GM23338 (cell line): ENCODE results near the gene LRRC25. TPM values are rescaled to one million over a fixed set of nuclear protein-coding genes. Genes with fewer than 3 reads are reported as not detected.

ENCODE experiments used
- ATAC-seq: fragments of 200-7000 bp; cut with Tn5 transposase; 3 replicates; pipeline ENCODE4 v1.9.1; 2020
- DNase-seq: peaks from one replicate; pipeline ENCODE4 v3.0.0-alpha.2; 2015; ENCODE audit warnings: low spot score
- H2AFZ ChIP-seq: fragments of 200-600 bp; sonication (generic); 2 replicates; pipeline ENCODE4 v1.8.0; 2016; ENCODE audit warnings: antibody characterized with exemption, mild to moderate bottlenecking, moderate library complexity
- H3F3A ChIP-seq: fragments of 200-600 bp; sonication (generic); replicated peaks from 2 replicates; pipeline ENCODE4 v1.8.0; 2017; ENCODE audit warnings: antibody characterized with exemption, mixed run types, low read depth
- H3K27ac ChIP-seq: fragments of 200-600 bp; sonication (generic); 2 replicates; pipeline ENCODE4 v1.6.1; 2016; ENCODE audit warnings: low read depth
- H3K27me3 ChIP-seq: fragments of 200-600 bp; sonication (generic); 2 replicates; pipeline ENCODE4 v1.8.0; 2016; ENCODE audit warnings: mild to moderate bottlenecking, mixed run types, moderate library complexity; ENCODE audit not compliant: insufficient read depth
- H3K36me3 ChIP-seq: fragments of 200-600 bp; sonication (generic); 2 replicates; pipeline ENCODE4 v1.8.0; 2016; ENCODE audit warnings: mild to moderate bottlenecking; ENCODE audit not compliant: insufficient read depth
- H3K4me1 ChIP-seq: fragments of 200-600 bp; sonication (generic); 2 replicates; pipeline ENCODE4 v1.8.0; 2016; ENCODE audit warnings: mild to moderate bottlenecking, moderate library complexity; ENCODE audit not compliant: insufficient read depth
- H3K4me2 ChIP-seq: fragments of 200-600 bp; sonication (generic); 2 replicates; pipeline ENCODE4 v1.7.1; 2017; ENCODE audit warnings: mixed run types
- H3K4me3 ChIP-seq: fragments of 200-600 bp; sonication (generic); 2 replicates; pipeline ENCODE4 v1.6.1; 2016; ENCODE audit warnings: mixed run types
- H3K79me2 ChIP-seq: fragments of 200-600 bp; sonication (generic); replicated peaks from 2 replicates; pipeline ENCODE4 v1.8.0; 2017; ENCODE audit warnings: mild to moderate bottlenecking; ENCODE audit not compliant: insufficient read depth
- H3K9me2 ChIP-seq: fragments of 200-600 bp; sonication (generic); 2 replicates; pipeline ENCODE4 v1.8.0; 2017; ENCODE audit not compliant: insufficient read depth
- H4K20me1 ChIP-seq: fragments of 200-600 bp; sonication (generic); replicated peaks from 2 replicates; pipeline ENCODE4 v1.8.0; 2017; ENCODE audit warnings: mild to moderate bottlenecking; ENCODE audit not compliant: insufficient read depth
- H3K27ac Mint-ChIP-seq: 2 replicates; pipeline ENCODE4 v1.8.0; 2020; ENCODE audit warnings: inconsistent platforms, mild to moderate bottlenecking, moderate library complexity, mixed read lengths
- H3K27me3 Mint-ChIP-seq: 3 replicates; pipeline ENCODE4 v1.8.0; 2022; ENCODE audit warnings: low read depth, mild to moderate bottlenecking, moderate library complexity, mixed read lengths, inconsistent platforms; ENCODE audit not compliant: insufficient read depth, poor library complexity
- H3K36me3 Mint-ChIP-seq: 3 replicates; pipeline ENCODE4 v1.8.0; 2021; ENCODE audit warnings: low read depth, mild to moderate bottlenecking, inconsistent platforms, moderate library complexity, mixed read lengths
- H3K4me1 Mint-ChIP-seq: 3 replicates; pipeline ENCODE4 v1.8.0; 2020; ENCODE audit warnings: mild to moderate bottlenecking, inconsistent platforms, mixed read lengths
- H3K4me3 Mint-ChIP-seq: 3 replicates; pipeline ENCODE4 v1.8.0; 2021; ENCODE audit warnings: moderate library complexity, mild to moderate bottlenecking, inconsistent platforms, mixed read lengths
- H3K9me3 Mint-ChIP-seq: 3 replicates; pipeline ENCODE4 v1.8.0; 2020; ENCODE audit warnings: moderate library complexity, mild to moderate bottlenecking, inconsistent platforms, mixed read lengths
- CREB1 ChIP-seq: fragments of 250-450 bp; sonication (Bioruptor Pico); IDR thresholded peaks from 2 replicates; pipeline ENCODE4 v1.5.0; 2020; ENCODE audit warnings: low read depth, mild to moderate bottlenecking, moderate library complexity
- CTCF ChIP-seq, 2 experiments: fragments of 200-600 bp in 1 of 2; sonication (generic) in 1 of 2; conservative IDR thresholded peaks; 2 replicates each; pipeline versions ENCODE4 v1.5.1 to v1.6.1; 2016 to 2017; ENCODE audit warnings: antibody characterized with exemption in 2 of 2, low read depth in 2 of 2, mild to moderate bottlenecking in 2 of 2, moderate library complexity in 1 of 2
- ETS1 ChIP-seq: IDR thresholded peaks from 2 replicates; pipeline ENCODE4 v1.6.1; 2016; ENCODE audit warnings: antibody characterized with exemption
- EZH2phosphoT487 ChIP-seq: fragments of 200-600 bp; sonication (generic); IDR thresholded peaks from one replicate; pipeline ENCODE4 v1.8.1; 2018; ENCODE audit warnings: antibody characterized with exemption; ENCODE audit not compliant: unreplicated experiment
- JUNB ChIP-seq: IDR thresholded peaks from one replicate; pipeline ENCODE4 v1.6.1; 2016; ENCODE audit warnings: antibody characterized with exemption; ENCODE audit not compliant: unreplicated experiment
- NANOG ChIP-seq: IDR thresholded peaks from 2 replicates; pipeline ENCODE4 v1.6.1; 2016; ENCODE audit warnings: antibody characterized with exemption, borderline replicate concordance
- POLR2AphosphoS5 ChIP-seq: IDR thresholded peaks from 2 replicates; pipeline ENCODE4 v1.6.1; 2016; ENCODE audit warnings: antibody characterized with exemption, low read depth
- REST ChIP-seq: IDR thresholded peaks from one replicate; pipeline ENCODE4 v1.6.1; 2018; ENCODE audit warnings: antibody characterized with exemption; ENCODE audit not compliant: unreplicated experiment
- STAT1 ChIP-seq: IDR thresholded peaks from one replicate; pipeline ENCODE4 v1.6.1; 2016; ENCODE audit warnings: antibody characterized with exemption; ENCODE audit not compliant: unreplicated experiment
- ZNF114 ChIP-seq: fragments of 250-450 bp; sonication (Bioruptor Pico); IDR thresholded peaks from 2 replicates; pipeline ENCODE4 v1.5.0; 2020; ENCODE audit warnings: mild to moderate bottlenecking, moderate library complexity
- ZNF331 ChIP-seq: fragments of 250-450 bp; sonication (Bioruptor Pico); IDR thresholded peaks from 2 replicates; pipeline ENCODE4 v1.5.0; 2020; ENCODE audit warnings: low read depth, mild to moderate bottlenecking, moderate library complexity
- polyA plus RNA-seq: library from polyadenylated mRNA; unstranded; fragments of >200 nt; fragmentation: Nextera tagmentation; extraction: Ambion mirVana; gene quantifications from 2 replicates; pipeline ENCODE4 v1.2.1, GENCODE V29; 2016
- total RNA-seq: library from RNA; depleted of rRNA; stranded (reverse); fragments of >200 nt; shearing (Covaris generic); gene quantifications from 2 replicates; pipeline ENCODE4 v1.2.3, GENCODE V29; 2014

LRRC25 gene
- total and polyA plus RNA-seq, 2 experiments from 2014 or later = 0.17 to 0.24 TPM

- TF ChIP-seq NANOG (no peak), ETS1 (no peak), STAT1 (no peak), EZH2phosphoT487 (no peak), CREB1 (CRISPR knock-in tag) (no peak)
- Mint-ChIP-seq H3K27ac (no peak overlapping the region), H3K9me3 (no peaks in the 10 kb centered on the region), H3K27me3 (peaks cover 42% of the 10 kb centered on the region), H3K4me3 (peak overlapping the region; percentile 77; the same call in 1 of the 3 replicates), H3K36me3 (no peaks in the 10 kb centered on the region), H3K4me1 (peaks cover 40% of the 10 kb centered on the region)
- Histone ChIP-seq H3K36me3 (no peaks in the 10 kb centered on the region), H3K4me2 (no peak overlapping the region), H3K4me3 (no peak overlapping the region), H3K27me3 (peaks cover 39% of the 10 kb centered on the region), H3K27ac (no peak overlapping the region), H3K4me1 (peaks cover 7% of the 10 kb centered on the region; the same call in 1 of the 2 replicates), H2AFZ (no peak overlapping the region), H3F3A (peaks cover 19% of the 10 kb centered on the region), H3K79me2 (no peaks in the 10 kb centered on the region), H4K20me1 (peaks cover 6% of the 10 kb centered on the region; the same call in 1 of the 2 replicates), H3K9me2 (no peaks in the 10 kb centered on the region)
- ATAC-seq (no peak), DNase-seq (no peak)
These were observed 23.5 kb upstream of the LRRC25 start for GRCh38 chr19:18420930-18421329.

GRCh38 chr19:18419699-18420460, 22.5 kb upstream of the LRRC25 start:
- no peak overlapping the region for H2AFZ ChIP-seq

More at GRCh38 chr19:18419699-18420460, 22.5 kb upstream of the LRRC25 start:
- Histone ChIP-seq H3F3A (peaks cover 24% of the 10 kb centered on the region), H3K27me3 (peaks cover 39% of the 10 kb centered on the region), H3K79me2 (no peaks in the 10 kb centered on the region), H3K36me3 (no peaks in the 10 kb centered on the region), H3K4me3 (peak overlapping the region; percentile 73), H3K27ac (no peak overlapping the region), H3K9me2 (no peaks in the 10 kb centered on the region), H3K4me2 (peak overlapping the region; percentile 83), H4K20me1 (peaks cover 6% of the 10 kb centered on the region; the same call in 1 of the 2 replicates), H3K4me1 (peaks cover 13% of the 10 kb centered on the region)
- TF ChIP-seq ZNF331 = no peak
- no peak for TF ChIP-seq STAT1
- no peak for TF ChIP-seq REST
- TF ChIP-seq CTCF (conservative IDR thresholded peaks at IDR 0.05; ENCODE audit: low read depth in 2 of 2) = no peak
- no peak for TF ChIP-seq JUNB
- TF ChIP-seq ZNF114 = no peak
- no peak for TF ChIP-seq POLR2AphosphoS5
- no peak for TF ChIP-seq ETS1
- no peak for TF ChIP-seq CREB1 (CRISPR knock-in tag)
- no peak for TF ChIP-seq NANOG
- Mint-ChIP-seq H3K27me3 (peaks cover 47% of the 10 kb centered on the region), H3K36me3 (no peaks in the 10 kb centered on the region), H3K9me3 (no peaks in the 10 kb centered on the region), H3K4me1 (peaks cover 41% of the 10 kb centered on the region), H3K27ac (no peak overlapping the region), H3K4me3 (peak overlapping the region; percentile 77)
- DNase-seq = peak; percentile 55
- peak; percentile 1; the same call in 2 of the 3 replicates for ATAC-seq
